Ishikawa (cell line): Measurements from ENCODE around the gene CCDC107.

Experiments
- CEBPB ChIP-seq: IDR thresholded peaks from 2 replicates; pipeline ENCODE4 v1.6.1; 2012
- EP300 ChIP-seq: IDR thresholded peaks from 2 replicates; pipeline ENCODE4 v1.6.1; 2012; ENCODE audit warnings: borderline replicate concordance
- RAD21 ChIP-seq: IDR thresholded peaks from 2 replicates; pipeline ENCODE4 v1.6.1; 2012; ENCODE audit warnings: low read depth
- REST ChIP-seq: IDR thresholded peaks from 2 replicates; pipeline ENCODE4 v1.6.1; 2012; ENCODE audit warnings: low read depth, mild to moderate bottlenecking
- TAF1 ChIP-seq: IDR thresholded peaks from 2 replicates; pipeline ENCODE4 v1.6.1; 2012; ENCODE audit warnings: low read depth, mild to moderate bottlenecking
- TCF12 ChIP-seq: IDR thresholded peaks from 2 replicates; pipeline ENCODE4 v1.6.1; 2012; ENCODE audit warnings: low read depth

- TF ChIP-seq REST (no peak), RAD21 (no peak), TCF12 (no peak), EP300 (no peak), CEBPB (no peak), TAF1 (no peak)
Measured at GRCh38 chr9:35628389-35628991, 29.6 kb upstream of the CCDC107 start.
